HepG2 (cell line): Measurements from ENCODE around the gene PRRT2. TPM values are rescaled to one million over a fixed set of nuclear protein-coding genes. Genes with fewer than 3 reads are reported as not detected.

Experiments used
- AHR ChIP-seq: IDR thresholded peaks from 2 replicates; pipeline ENCODE4 v1.6.1; 2018; ENCODE audit warnings: missing genetic modification reagents, missing compliant biosample characterization
- ARID4A ChIP-seq: sonication (generic); formaldehyde crosslinking; IDR thresholded peaks from 2 replicates; pipeline ENCODE4 v1.5.0; 2020; ENCODE audit warnings: mild to moderate bottlenecking, missing genetic modification reagents, borderline replicate concordance
- FOXO1 ChIP-seq: sonication (generic); formaldehyde crosslinking; IDR thresholded peaks from 2 replicates; pipeline ENCODE4 v1.4.0; 2020; ENCODE audit warnings: missing genetic modification reagents
- KLF13 ChIP-seq: sonication (generic); formaldehyde crosslinking; IDR thresholded peaks from 2 replicates; pipeline ENCODE4 v1.4.0; 2020; ENCODE audit warnings: mild to moderate bottlenecking, missing genetic modification reagents
- NAIF1 ChIP-seq: sonication (generic); formaldehyde crosslinking; IDR thresholded peaks from 2 replicates; pipeline ENCODE4 v1.5.0; 2020; ENCODE audit warnings: mild to moderate bottlenecking, missing genetic modification reagents, borderline replicate concordance
- NFYB ChIP-seq: sonication (generic); formaldehyde crosslinking; IDR thresholded peaks from 2 replicates; pipeline ENCODE4 v1.4.0; 2020; ENCODE audit warnings: missing genetic modification reagents
- SKI ChIP-seq: fragments of 450-650 bp; IDR thresholded peaks from one replicate; pipeline ENCODE4 v1.6.1; 2018; ENCODE audit warnings: mild to moderate bottlenecking; ENCODE audit not compliant: partially characterized antibody
- SMC3 ChIP-seq: IDR thresholded peaks from 2 replicates; pipeline ENCODE4 v1.6.1; 2011; ENCODE audit warnings: low read length, improper control_type of control experiment
- TRAFD1 ChIP-seq: sonication (generic); formaldehyde crosslinking; IDR thresholded peaks from 2 replicates; pipeline ENCODE4 v1.5.1; 2020; ENCODE audit warnings: missing genetic modification reagents, mild to moderate bottlenecking, borderline replicate concordance
- ZNF121 ChIP-seq: sonication (generic); formaldehyde crosslinking; IDR thresholded peaks from 2 replicates; pipeline ENCODE4 v1.5.0; 2020; ENCODE audit warnings: mild to moderate bottlenecking, missing genetic modification reagents
- ZNF432 ChIP-seq: sonication (generic); formaldehyde crosslinking; IDR thresholded peaks from 2 replicates; pipeline ENCODE4 v1.5.0; 2020; ENCODE audit warnings: missing genetic modification reagents, mild to moderate bottlenecking, borderline replicate concordance
- ZNF552 ChIP-seq: sonication (generic); formaldehyde crosslinking; IDR thresholded peaks from 2 replicates; pipeline ENCODE4 v1.9.0; 2022; ENCODE audit warnings: missing genetic modification reagents, mild to moderate bottlenecking, borderline replicate concordance
- ZNF615 ChIP-seq: sonication (generic); formaldehyde crosslinking; IDR thresholded peaks from 2 replicates; pipeline ENCODE4 v1.5.0; 2020; ENCODE audit warnings: mild to moderate bottlenecking, missing genetic modification reagents, borderline replicate concordance
- ZNF674 ChIP-seq: sonication (generic); formaldehyde crosslinking; IDR thresholded peaks from 2 replicates; pipeline ENCODE4 v1.5.0; 2020; ENCODE audit warnings: low read depth, mild to moderate bottlenecking, missing genetic modification reagents
- ZNF720 ChIP-seq: sonication (generic); formaldehyde crosslinking; IDR thresholded peaks from 2 replicates; pipeline ENCODE4 v1.4.0; 2020; ENCODE audit warnings: missing genetic modification reagents
- ZNF784 ChIP-seq: sonication (generic); formaldehyde crosslinking; IDR thresholded peaks from 2 replicates; pipeline ENCODE4 v1.5.1; 2020; ENCODE audit warnings: missing genetic modification reagents, mild to moderate bottlenecking, borderline replicate concordance
- ZSCAN22 ChIP-seq: sonication (generic); formaldehyde crosslinking; IDR thresholded peaks from 2 replicates; pipeline ENCODE4 v1.4.0; 2020; ENCODE audit warnings: mild to moderate bottlenecking, missing genetic modification reagents
- ZSCAN25 ChIP-seq: sonication (generic); formaldehyde crosslinking; IDR thresholded peaks from 2 replicates; pipeline ENCODE4 v1.8.0; 2022; ENCODE audit warnings: mild to moderate bottlenecking, missing genetic modification reagents
- ZSCAN9 ChIP-seq: IDR thresholded peaks from 2 replicates; pipeline ENCODE4 v1.6.1; 2016; ENCODE audit warnings: borderline replicate concordance
- polyA plus RNA-seq, 8 experiments: library from polyadenylated mRNA; depleted of rRNA in 3 of 8; stranded (reverse) in 7 of 8; unstranded in 1 of 8; fragments of >200 nt; fragmentation: Illumina TruSeq in 4 of 8; extraction: Trizol in 4 of 8; gene quantifications; 2 replicates each; pipeline versions ENCODE4 v1.2.1 to v1.2.3, GENCODE V29; 2011 to 2016; ENCODE audit warnings: low read depth in 4 of 8, missing spikeins in 1 of 8, mixed read lengths in 1 of 8; ENCODE audit not compliant: insufficient read depth in 1 of 8
- total RNA-seq, 5 experiments: library from RNA; depleted of rRNA; stranded (reverse); fragments of >200 nt; fragmentation: Illumina TruSeq; extraction: Trizol; gene quantifications; 2 replicates each; pipeline ENCODE4 v1.2.3, GENCODE V29; 2016; ENCODE audit warnings: low read depth in 1 of 5
- TF ChIP-seq, protein P1 (sequence below): sonication (generic); formaldehyde crosslinking; IDR thresholded peaks from 2 replicates; pipeline ENCODE4 v1.4.0; 2020; ENCODE audit warnings: mild to moderate bottlenecking, missing genetic modification reagents
- TF ChIP-seq, protein P2 (sequence below): sonication (generic); formaldehyde crosslinking; IDR thresholded peaks from 2 replicates; pipeline ENCODE4 v1.4.0; 2020; ENCODE audit warnings: missing genetic modification reagents

The PRRT2 gene
- total and polyA plus RNA-seq, 2 of the 13 experiments (the other 11 are each of a cell fraction or from before 2014, with no cell fraction given), result 0.51 to 1.1 TPM

DNA sequence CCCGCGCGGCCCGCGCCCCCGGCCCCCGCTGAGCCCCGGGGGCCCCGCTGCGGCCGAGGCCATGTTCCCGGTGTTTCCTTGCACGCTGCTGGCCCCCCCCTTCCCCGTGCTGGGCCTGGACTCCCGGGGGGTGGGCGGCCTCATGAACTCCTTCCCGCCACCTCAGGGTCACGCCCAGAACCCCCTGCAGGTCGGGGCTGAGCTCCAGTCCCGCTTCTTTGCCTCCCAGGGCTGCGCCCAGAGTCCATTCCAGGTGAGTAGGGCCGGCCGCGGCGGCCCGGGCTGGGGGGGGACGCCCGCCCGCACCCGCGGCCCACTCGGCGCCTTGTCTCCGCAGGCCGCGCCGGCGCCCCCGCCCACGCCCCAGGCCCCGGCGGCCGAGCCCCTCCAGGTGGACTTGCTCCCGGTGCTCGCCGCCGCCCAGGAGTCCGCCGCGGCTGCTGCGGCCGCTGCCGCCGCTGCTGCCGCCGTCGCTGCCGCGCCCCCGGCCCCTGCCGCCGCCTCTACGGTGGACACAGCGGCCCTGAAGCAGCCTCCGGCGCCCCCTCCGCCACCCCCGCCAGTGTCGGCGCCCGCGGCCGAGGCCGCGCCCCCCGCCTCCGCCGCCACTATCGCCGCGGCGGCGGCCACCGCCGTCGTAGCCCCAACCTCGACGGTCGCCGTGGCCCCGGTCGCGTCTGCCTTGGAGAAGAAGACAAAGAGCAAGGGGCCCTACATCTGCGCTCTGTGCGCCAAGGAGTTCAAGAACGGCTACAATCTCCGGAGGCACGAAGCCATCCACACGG is 5.2 kb upstream of the PRRT2 start (continued):
- TF ChIP-seq ARID4A (CRISPR knock-in tag) (no peak), ZSCAN22 (CRISPR knock-in tag) (no peak), SKI (no peak), FOXO1 (CRISPR knock-in tag) (no peak), ZNF121 (CRISPR knock-in tag) (no peak), ZNF615 (no peak), ZNF432 (CRISPR knock-in tag) (no peak), NAIF1 (CRISPR knock-in tag) (no peak), ZNF784 (no peak), ZSCAN9 (CRISPR knock-in tag) (no peak), AHR (CRISPR knock-in tag) (peak; percentile 65; the same call in 1 of the 2 replicates), ZNF552 (no peak), TRAFD1 (CRISPR knock-in tag) (no peak), ZNF674 (CRISPR knock-in tag) (no peak), ZNF720 (CRISPR knock-in tag) (no peak), ZSCAN25 (CRISPR knock-in tag) (no peak), NFYB (CRISPR knock-in tag) (no peak), KLF13 (CRISPR knock-in tag) (no peak), SMC3 (no peak)
- TF ChIP-seq, protein P1, sequence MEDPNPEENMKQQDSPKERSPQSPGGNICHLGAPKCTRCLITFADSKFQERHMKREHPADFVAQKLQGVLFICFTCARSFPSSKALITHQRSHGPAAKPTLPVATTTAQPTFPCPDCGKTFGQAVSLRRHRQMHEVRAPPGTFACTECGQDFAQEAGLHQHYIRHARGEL (CRISPR knock-in tag), result no peak
- TF ChIP-seq, protein P2, sequence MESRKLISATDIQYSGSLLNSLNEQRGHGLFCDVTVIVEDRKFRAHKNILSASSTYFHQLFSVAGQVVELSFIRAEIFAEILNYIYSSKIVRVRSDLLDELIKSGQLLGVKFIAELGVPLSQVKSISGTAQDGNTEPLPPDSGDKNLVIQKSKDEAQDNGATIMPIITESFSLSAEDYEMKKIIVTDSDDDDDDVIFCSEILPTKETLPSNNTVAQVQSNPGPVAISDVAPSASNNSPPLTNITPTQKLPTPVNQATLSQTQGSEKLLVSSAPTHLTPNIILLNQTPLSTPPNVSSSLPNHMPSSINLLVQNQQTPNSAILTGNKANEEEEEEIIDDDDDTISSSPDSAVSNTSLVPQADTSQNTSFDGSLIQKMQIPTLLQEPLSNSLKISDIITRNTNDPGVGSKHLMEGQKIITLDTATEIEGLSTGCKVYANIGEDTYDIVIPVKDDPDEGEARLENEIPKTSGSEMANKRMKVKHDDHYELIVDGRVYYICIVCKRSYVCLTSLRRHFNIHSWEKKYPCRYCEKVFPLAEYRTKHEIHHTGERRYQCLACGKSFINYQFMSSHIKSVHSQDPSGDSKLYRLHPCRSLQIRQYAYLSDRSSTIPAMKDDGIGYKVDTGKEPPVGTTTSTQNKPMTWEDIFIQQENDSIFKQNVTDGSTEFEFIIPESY (CRISPR knock-in tag), result no peak
